ENCODE data around the gene FBXL12. TPM values are rescaled to one million over a fixed set of nuclear protein-coding genes. Genes with fewer than 3 reads are reported as not detected.

FBXL12 gene
- total RNA-seq, result 10 to 100 TPM; 17.6 to 50.6 TPM

- H3K36me3 ChIP-seq, result no peaks in the 10 kb centered on the region
- no peaks in the 10 kb centered on the region for H3K9me3 ChIP-seq
- H3K27ac ChIP-seq, result peak within 1 kb of the TSS; percentile 92 to 98
- intact Hi-C loops (cut with DNase I), result loop anchor here (2.0 kb wide), 1 partner anchor 28 kb away; no protein-coding TSS in a partner anchor
- TF ChIP-seq POLR2AphosphoS5 (IDR thresholded peaks at IDR 0.05) (peak; percentile 56), POLR2A (IDR thresholded peaks at IDR 0.05) (peak; percentile 91), CTCF (IDR thresholded peaks at IDR 0.05) (peak in 1 of 4 experiments; percentile 6)
- under 1% methylated on average over 82 of the region's 82 CpGs for WGBS
- no peaks in the 10 kb centered on the region for H3K27me3 ChIP-seq (replicated peaks; ENCODE audit: insufficient read depth)
- DNase-seq (ENCODE audit: low spot score), result peak; percentile 100
- H3K4me3 ChIP-seq, result peak within 1 kb of the TSS; percentile 58 to 97
- H3K4me1 ChIP-seq (replicated peaks), result peaks cover 7% of the 10 kb centered on the region
Measured at GRCh38 chr19:9818734-9819595, at the start of gene FBXL12. Gene FBXL12, minus strand, starts transcription at chr19:9819079. Its CDS starts 266 bp downstream, at chr19:9818813.

GRCh38 chr19:9865732-9866501 lies 47.0 kb upstream of the FBXL12 start:
- intact Hi-C loops (cut with DNase I), result no loop called here
- WGBS, result 75% methylated on average over 16 of the region's 16 CpGs
- H3K27ac ChIP-seq, result no peak overlapping the region

GRCh38 chr19:9863759-9864158 lies 44.9 kb upstream of the FBXL12 start:
- Histone ChIP-seq H3K27me3 (replicated peaks; ENCODE audit: insufficient read depth) (no peaks in the 10 kb centered on the region), H3K36me3 (no peaks in the 10 kb centered on the region), H3K4me1 (replicated peaks) (no peaks in the 10 kb centered on the region), H3K4me3 (no peak overlapping the region), H3K9me3 (no peaks in the 10 kb centered on the region), H3K27ac (no peak overlapping the region)
- DNase-seq (ENCODE audit: low spot score), result no peak
- 84% methylated on average over 5 of the region's 5 CpGs for WGBS
- no peak for TF ChIP-seq POLR2A (IDR thresholded peaks at IDR 0.05)
- intact Hi-C loops (cut with DNase I), result no loop called here

More at GRCh38 chr19:9865732-9866501, 47.0 kb upstream of the FBXL12 start:
- no peaks in the 10 kb centered on the region for H3K4me1 ChIP-seq (replicated peaks)
- H3K4me3 ChIP-seq, result no peak overlapping the region
- H3K9me3 ChIP-seq, result no peaks in the 10 kb centered on the region
- H3K27me3 ChIP-seq (replicated peaks; ENCODE audit: insufficient read depth), result no peaks in the 10 kb centered on the region
- DNase-seq (ENCODE audit: low spot score), result no peak
- TF ChIP-seq POLR2AphosphoS5 (IDR thresholded peaks at IDR 0.05) (peak; percentile 6), POLR2A (IDR thresholded peaks at IDR 0.05) (no peak), CTCF (IDR thresholded peaks at IDR 0.05) (no peak)
- H3K36me3 ChIP-seq, result no peaks in the 10 kb centered on the region

- intact Hi-C loops (cut with DNase I), result no loop called here
- Histone ChIP-seq H3K36me3 (no peaks in the 10 kb centered on the region), H3K4me3 (no peak overlapping the region), H3K27me3 (replicated peaks; ENCODE audit: insufficient read depth) (no peaks in the 10 kb centered on the region), H3K4me1 (replicated peaks) (no peaks in the 10 kb centered on the region), H3K27ac (no peak overlapping the region), H3K9me3 (no peaks in the 10 kb centered on the region)
- DNase-seq (ENCODE audit: low spot score), result no peak
- WGBS, result 75% methylated on average over 4 of the region's 4 CpGs
- TF ChIP-seq CTCF (IDR thresholded peaks at IDR 0.05), result no peak
- TF ChIP-seq POLR2AphosphoS5 (IDR thresholded peaks at IDR 0.05), result no peak
- TF ChIP-seq POLR2A (IDR thresholded peaks at IDR 0.05), result no peak
Measured at GRCh38 chr19:9862938-9863337, 44.1 kb upstream of the FBXL12 start.

- TF ChIP-seq POLR2A (IDR thresholded peaks at IDR 0.05), result no peak
- no peak for TF ChIP-seq POLR2AphosphoS5 (IDR thresholded peaks at IDR 0.05)
- no peak for TF ChIP-seq CTCF (IDR thresholded peaks at IDR 0.05)
- DNase-seq (ENCODE audit: low spot score), result no peak
- no peak overlapping the region for H3K27ac ChIP-seq
- H3K4me3 ChIP-seq, result no peak overlapping the region
- WGBS, result 100% methylated on average over 1 of the region's 1 CpG
- H3K36me3 ChIP-seq, result no peaks in the 10 kb centered on the region
- H3K9me3 ChIP-seq, result no peaks in the 10 kb centered on the region
- no peaks in the 10 kb centered on the region for H3K27me3 ChIP-seq (replicated peaks; ENCODE audit: insufficient read depth)
- H3K4me1 ChIP-seq (replicated peaks), result no peaks in the 10 kb centered on the region
- intact Hi-C loops (cut with DNase I), result no loop called here
Measured at GRCh38 chr19:9861503-9861902, 42.6 kb upstream of the FBXL12 start.

All from prostate gland (tissue), 2 donors.